ENCODE results near the gene PSPH. TPM values are rescaled to one million over a fixed set of nuclear protein-coding genes. Genes with fewer than 3 reads are reported as not detected.
"Not testable (repeated sequence)": the region's sequence is repeated elsewhere in the genome, so short reads cannot be mapped to it uniquely, and the experiment has no call there.

PSPH gene
- 10 to 100 TPM; 10.4 to 68.7 (median 28.2) TPM for total RNA-seq
- 10 to 100 TPM in 2 of 3 donors, 1 to 10 TPM in 1; 2.8 to 13.7 (median 11.1) TPM for polyA plus RNA-seq
- long read RNA-seq, donor 1, partial matches to known transcripts = 5 of 11 reads
- long read RNA-seq, donor 1, other reads (novel, unspliced or antisense) = 6 of 11 reads
- long read RNA-seq, donor 2 = 0 reads
- long read RNA-seq, donor 3, partial matches to known transcripts = 134 of 171 reads
- long read RNA-seq, donor 3, other reads (novel, unspliced or antisense) = 37 of 171 reads
- long read RNA-seq, donor 4, partial matches to known transcripts = 1 of 8 reads
- long read RNA-seq, donor 4, other reads (novel, unspliced or antisense) = 3 of 8 reads
- long read RNA-seq, donor 5, transcript PSPH-201 (8 exons, 2,131 nt) = minor isoform, 5 of 39 reads
- long read RNA-seq, donor 5, transcript PSPH-202 (8 exons, 2,178 nt) = major isoform, 7 of 39 reads
- long read RNA-seq, donor 5, partial matches to known transcripts = 6 of 39 reads
- long read RNA-seq, donor 5, other reads (novel, unspliced or antisense) = 21 of 39 reads
- long read RNA-seq, donor 6, partial matches to known transcripts = 1 of 3 reads
- long read RNA-seq, donor 6, other reads (novel, unspliced or antisense) = 1 of 3 reads
- long read RNA-seq, donor 7, partial matches to known transcripts = 190 of 218 reads
- long read RNA-seq, donor 7, other reads (novel, unspliced or antisense) = 28 of 218 reads
- long read RNA-seq, donor 8, partial matches to known transcripts = 58 of 60 reads
- long read RNA-seq, donor 8, other reads (novel, unspliced or antisense) = 0 of 60 reads
- long read RNA-seq, donor 9, partial matches to known transcripts = 295 of 380 reads
- long read RNA-seq, donor 9, other reads (novel, unspliced or antisense) = 85 of 380 reads
- long read RNA-seq, donor 10, partial matches to known transcripts = 0 of 12 reads
- long read RNA-seq, donor 10, other reads (novel, unspliced or antisense) = 11 of 12 reads

DNA sequence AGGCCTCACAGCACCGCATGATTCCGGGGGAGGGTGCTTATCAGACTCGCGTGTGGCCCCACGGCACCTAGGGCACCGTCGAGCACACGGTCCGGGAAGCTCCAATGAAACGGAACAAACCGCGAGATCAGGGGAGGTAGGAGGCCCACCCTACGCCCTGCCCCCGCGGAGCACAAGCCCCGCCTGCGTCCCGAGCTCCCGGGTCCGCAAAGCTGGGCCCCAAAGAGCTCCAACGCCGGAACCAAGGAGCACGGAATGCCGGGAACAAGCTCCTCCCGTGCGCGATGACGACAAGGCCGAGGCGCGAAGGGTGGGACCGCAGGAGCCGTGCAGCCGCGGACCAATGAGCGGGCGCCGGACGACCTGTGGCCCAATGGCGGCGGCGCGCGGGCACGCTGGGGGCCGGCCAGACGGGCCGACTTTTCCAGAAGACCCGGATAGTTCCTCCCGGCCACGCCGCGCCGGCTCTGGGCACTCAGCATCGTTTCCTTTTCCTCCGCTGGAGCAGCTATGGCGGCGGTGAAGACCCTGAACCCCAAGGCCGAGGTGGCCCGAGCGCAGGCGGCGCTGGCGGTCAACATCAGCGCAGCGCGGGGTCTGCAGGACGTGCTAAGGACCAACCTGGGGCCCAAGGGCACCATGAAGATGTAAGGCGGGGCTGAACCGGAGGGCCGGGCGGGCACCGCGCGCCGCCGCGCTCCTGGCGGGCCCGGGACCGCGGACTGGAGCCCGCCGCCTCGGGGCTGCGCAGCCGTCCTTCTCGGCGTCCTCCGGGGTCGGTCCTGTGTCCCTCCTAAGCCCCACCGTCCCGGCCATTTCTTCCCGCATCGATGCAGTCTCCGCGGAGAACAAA, at the start of gene PSPH, which contains the start of gene CCT6A:
Gene PSPH, minus strand, starts transcription at position 106 of the 853 bp plus-strand sequence. CDS start 30,232 bp downstream, outside the sequence.
Gene CCT6A, plus strand, starts transcription at position 427 of the 853 bp plus-strand sequence. Its CDS starts 84 bp downstream, at position 511.
- H3K4me3 ChIP-seq = peak within 1 kb of the TSS; percentile 23 to 95 (median 79)
- H3K4me1 ChIP-seq (replicated peaks in 1 of 2) = peaks cover 12 to 54% of the 10 kb centered on the region in 2 donors
- TF ChIP-seq, protein P1, sequence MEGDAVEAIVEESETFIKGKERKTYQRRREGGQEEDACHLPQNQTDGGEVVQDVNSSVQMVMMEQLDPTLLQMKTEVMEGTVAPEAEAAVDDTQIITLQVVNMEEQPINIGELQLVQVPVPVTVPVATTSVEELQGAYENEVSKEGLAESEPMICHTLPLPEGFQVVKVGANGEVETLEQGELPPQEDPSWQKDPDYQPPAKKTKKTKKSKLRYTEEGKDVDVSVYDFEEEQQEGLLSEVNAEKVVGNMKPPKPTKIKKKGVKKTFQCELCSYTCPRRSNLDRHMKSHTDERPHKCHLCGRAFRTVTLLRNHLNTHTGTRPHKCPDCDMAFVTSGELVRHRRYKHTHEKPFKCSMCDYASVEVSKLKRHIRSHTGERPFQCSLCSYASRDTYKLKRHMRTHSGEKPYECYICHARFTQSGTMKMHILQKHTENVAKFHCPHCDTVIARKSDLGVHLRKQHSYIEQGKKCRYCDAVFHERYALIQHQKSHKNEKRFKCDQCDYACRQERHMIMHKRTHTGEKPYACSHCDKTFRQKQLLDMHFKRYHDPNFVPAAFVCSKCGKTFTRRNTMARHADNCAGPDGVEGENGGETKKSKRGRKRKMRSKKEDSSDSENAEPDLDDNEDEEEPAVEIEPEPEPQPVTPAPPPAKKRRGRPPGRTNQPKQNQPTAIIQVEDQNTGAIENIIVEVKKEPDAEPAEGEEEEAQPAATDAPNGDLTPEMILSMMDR (IDR thresholded peaks at IDR 0.05) = no peak
- TF ChIP-seq POLR2A (IDR thresholded peaks at IDR 0.05) = peak; percentile 80 to 94
- peak; percentile 97 to 99 (median 98) for DNase-seq
- H3K27ac ChIP-seq = peak within 1 kb of the TSS; percentile 53 to 96 (median 89)
- 0 to 2% (median 0%) methylated on average over 2 to 97 of the region's 97 CpGs for WGBS, 4 donors
- peaks cover 0 to 41% of the 10 kb centered on the region in 2 donors for H3K36me3 ChIP-seq (replicated peaks in 1 of 2)
- H3K27me3 ChIP-seq = no peaks in the 10 kb centered on the region
- H3K9me3 ChIP-seq (replicated peaks in 1 of 3) = no peaks in the 10 kb centered on the region
- intact Hi-C loops (cut with DNase I) = no loop called here

DNA sequence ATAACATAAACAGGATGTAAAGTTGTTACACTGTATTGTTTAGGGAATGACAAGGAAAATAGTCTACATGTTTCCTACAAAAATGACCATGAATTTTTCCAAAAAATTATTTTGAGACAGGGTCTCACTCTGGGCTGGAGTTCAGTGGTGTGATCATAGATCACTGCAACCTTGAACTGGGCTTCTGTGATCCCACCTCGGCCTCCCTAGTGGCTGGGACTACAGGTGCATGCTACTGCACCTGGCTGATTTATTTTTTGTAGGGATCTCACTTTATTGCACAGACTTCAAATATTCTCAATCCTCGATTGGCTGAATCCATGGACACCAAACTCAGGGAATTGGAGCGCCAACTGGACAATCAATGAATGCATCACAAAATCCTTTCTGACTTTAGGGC, 48.4 kb upstream of the PSPH start:
- peaks cover 5 to 16% of the 10 kb centered on the region in 2 donors for H3K4me1 ChIP-seq (replicated peaks in 1 of 2)
- no peak for DNase-seq
- no peaks in the 10 kb centered on the region for H3K9me3 ChIP-seq (replicated peaks in 1 of 3)
- TF ChIP-seq, protein P1 (IDR thresholded peaks at IDR 0.05) = no peak
- no peak for TF ChIP-seq POLR2A (IDR thresholded peaks at IDR 0.05)
- 79 to 85% (median 84%) methylated on average over 3 of the region's 3 CpGs for WGBS, 4 donors
- peaks cover 0 to 56% of the 10 kb centered on the region in 2 donors for H3K36me3 ChIP-seq (replicated peaks in 1 of 2)
- H3K27me3 ChIP-seq = no peaks in the 10 kb centered on the region
- intact Hi-C loops (cut with DNase I) = no loop called here
- H3K27ac ChIP-seq = no peak overlapping the region
- no peak overlapping the region for H3K4me3 ChIP-seq

DNA sequence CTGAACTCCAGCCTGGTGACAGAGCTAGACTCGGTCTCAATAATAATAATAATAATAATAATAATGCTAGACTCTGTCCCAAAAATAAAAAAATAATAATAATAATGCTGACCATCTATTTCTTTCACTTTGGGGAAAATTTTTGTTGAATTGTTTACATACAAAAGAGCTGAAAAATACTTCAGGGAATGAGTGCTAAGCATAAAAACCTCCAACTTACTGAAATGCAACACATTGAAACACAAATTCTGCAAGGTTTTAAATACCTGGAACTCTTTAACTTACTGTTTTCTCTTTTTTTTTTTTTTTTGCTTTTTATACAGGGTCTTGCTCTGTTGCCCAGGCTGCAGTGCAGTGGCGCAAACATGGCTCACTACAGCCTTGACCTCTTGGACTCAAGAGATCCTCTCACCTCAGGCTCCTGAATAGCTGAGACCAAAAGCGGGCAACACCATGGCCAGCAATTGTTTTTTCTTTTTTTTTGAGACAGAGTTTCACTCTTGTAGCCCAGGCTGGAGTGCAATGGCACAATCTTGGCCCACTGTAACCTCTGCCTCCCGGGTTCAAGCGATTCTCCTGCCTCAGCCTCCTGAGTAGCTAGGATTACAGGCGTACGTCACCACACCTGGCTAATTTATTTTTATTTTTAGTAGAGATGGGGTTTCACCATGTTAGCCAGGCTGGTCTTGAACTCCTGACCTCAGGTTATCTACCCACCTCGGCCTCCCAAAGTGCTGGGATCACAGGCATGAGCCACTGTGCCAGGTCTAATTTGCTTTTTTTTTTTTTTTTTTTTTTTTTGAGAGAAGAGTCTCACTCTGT, 47.2 kb upstream of the PSPH start:
- intact Hi-C loops (cut with DNase I); H3K4me3 ChIP-seq; DNase-seq; H3K4me1 ChIP-seq (replicated peaks in 1 of 2); H3K27me3 ChIP-seq; H3K9me3 ChIP-seq (replicated peaks in 1 of 3): not testable (repeated sequence)
- Histone ChIP-seq H3K27ac (peak overlapping the region in 4 of 5 donors; percentile 0 to 68 (median 24)), H3K36me3 (replicated peaks in 1 of 2) (peaks cover 0 to 44% of the 10 kb centered on the region in 2 donors)
- WGBS, 4 donors = 59 to 74% (median 68%) methylated on average over 8 of the region's 8 CpGs

Data from adrenal gland (tissue), 19 donors.